NCI-H128 (cell line): ENCODE data around the gene SCN9A.
"Not testable (repeated sequence)": the region's sequence is repeated elsewhere in the genome, so short reads cannot be mapped to it uniquely, and the experiment has no call there.

Source experiments
- DNase-seq: peaks from one replicate; lab custom pipeline; 2025; ENCODE audit not compliant: unreplicated experiment; lab: John Stamatoyannopoulos, UW

The SCN9A gene

GRCh38 chr2:166375195-166375735, 479 bp downstream of the SCN9A start:
- DNase-seq: peak; percentile 51

GRCh38 chr2:166373951-166374350, 1.8 kb downstream of the SCN9A start:
- peak; percentile 40 for DNase-seq

DNA sequence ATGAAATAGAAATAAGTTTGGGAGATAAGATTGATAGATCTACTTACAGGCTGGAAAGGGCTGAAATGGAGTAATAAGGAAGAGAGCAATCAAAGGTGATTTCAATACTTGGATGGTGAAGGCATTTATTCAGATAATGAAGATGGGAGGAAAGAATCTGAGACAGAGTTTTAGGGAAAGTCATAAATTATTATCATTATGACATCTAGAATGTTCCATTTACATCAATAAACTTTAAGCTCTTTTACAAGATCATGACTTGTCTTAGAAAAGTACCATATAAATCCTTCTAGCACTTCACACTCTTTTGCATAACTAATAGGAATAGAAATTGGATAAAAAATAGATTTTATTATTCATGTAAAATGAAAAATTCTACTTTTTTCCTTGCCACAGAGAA, 2.2 kb downstream of the SCN9A start:
- no peak for DNase-seq

DNA sequence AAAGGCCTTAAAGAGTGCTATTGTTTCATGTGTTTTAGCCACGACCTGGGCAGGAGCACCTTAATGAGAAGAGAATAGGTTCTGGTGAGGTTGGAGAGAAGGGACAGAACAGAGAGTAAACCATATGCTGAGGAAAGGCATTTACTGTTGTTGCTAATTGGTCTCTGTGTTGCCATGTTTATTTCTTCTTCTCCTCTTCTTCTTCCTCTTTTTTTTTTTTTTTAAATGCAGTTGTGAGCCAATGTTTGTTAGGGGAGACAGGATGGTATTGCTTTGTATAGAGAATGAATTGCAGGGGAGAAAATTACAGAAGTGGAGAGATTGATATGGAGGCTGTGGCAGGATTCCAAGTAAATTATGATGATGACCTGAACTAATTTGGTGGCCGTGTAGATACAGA, 2.6 kb downstream of the SCN9A start:
- no peak for DNase-seq

DNA sequence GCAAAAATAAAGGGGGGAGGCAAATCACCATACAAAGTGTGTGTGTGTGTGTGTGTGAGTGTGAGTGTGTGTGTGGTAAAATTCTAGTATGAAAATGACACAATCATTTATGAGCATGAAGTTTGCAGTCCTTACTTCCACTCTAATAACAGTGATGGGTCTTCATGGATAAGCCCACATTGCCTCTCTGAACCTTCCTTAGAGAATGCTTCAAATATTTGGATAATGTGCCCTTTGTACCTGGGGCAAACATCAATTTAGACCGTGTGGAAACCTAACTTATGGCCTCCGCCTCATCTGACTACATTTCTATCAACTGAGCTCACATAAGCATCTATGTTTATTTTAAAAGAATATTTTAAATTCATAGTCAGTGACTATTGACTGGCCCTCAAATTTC, 3.7 kb downstream of the SCN9A start:
- no peak for DNase-seq

DNA sequence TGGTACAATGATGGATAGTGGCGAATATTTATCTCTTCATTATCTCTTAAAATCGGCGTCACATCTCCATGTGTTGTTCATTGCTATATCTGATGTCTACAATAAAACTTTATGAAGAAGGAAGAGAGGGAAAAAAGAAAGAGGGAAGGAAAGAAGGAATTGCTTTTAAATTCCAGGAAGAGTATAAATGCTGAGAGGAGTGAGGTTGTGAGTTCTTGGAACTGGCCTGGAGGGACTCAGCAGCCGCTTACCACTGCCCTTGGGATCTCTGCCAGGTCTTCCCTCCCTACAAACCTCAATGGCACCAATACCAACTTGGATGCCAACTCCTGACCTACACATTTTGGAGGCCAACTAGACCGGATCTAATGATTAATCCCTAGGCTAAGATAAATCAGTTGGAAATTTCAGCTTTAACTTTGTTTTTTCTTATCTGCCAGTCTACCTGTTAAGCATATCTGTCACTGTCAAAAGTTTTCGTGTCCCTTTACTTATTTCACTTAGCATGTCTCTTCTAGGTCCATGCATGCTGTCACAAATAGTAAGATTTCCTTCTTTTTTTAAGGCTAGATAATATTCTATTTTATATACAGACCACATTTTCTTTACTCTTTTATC, 9.8 kb downstream of the SCN9A start:
- no peak for DNase-seq

DNA sequence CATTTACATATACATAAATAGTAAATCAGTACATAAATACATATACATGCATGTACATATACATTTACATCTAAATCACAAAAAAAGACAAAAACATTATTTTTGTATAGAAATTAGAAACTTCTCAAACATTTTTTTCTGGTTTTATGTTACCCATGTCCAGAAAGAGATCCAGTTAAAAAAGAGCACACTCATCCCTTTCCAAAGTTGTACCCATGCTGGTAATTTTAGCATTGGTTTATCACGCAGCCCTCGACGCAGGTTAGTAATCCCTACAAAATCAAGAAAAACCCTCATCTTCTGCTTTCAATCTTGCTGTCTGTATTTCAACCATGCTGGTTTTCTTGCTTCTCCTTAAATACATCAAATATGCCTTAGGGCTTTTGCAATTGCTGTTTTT, 10.5 kb downstream of the SCN9A start:
- DNase-seq: no peak

DNA sequence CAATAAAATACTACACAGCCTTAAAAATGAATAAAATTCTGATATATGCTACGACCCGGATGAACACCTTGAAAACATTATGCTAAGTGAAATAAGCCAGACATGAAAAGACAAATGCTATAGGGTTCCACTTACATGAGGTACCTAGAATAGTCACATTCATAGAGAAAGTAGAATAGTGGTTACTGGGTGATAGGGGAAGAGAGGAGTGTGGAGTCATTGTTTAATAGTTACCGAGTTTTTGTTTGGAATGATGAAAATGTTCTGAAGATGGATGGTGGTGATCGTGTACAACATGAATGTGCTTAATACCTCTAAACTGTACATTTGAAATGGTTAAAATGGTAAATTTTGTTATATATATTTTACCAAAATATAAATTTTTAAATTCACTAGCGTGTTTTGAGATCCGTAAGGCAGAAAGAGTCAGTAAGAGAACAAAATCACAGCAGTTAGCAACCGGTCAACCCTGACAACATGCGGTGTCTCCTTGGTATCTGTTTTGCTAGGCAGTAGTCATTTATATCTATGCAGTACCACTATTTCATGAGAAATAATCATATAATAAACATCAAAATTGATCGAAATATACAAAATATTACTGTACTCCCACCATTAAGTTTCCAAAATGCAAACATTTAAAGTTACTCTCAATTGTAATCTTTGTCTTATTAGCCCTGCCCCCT, 11.1 kb downstream of the SCN9A start:
- no peak for DNase-seq

- DNase-seq: no peak
Measured at GRCh38 chr2:166361351-166362153, 14.2 kb downstream of the SCN9A start.

- no peak for DNase-seq
Measured at GRCh38 chr2:166360906-166361305, 14.8 kb downstream of the SCN9A start.

GRCh38 chr2:166360426-166360825, 15.3 kb downstream of the SCN9A start:
- DNase-seq: no peak

- DNase-seq: not testable (repeated sequence)
Measured at GRCh38 chr2:166357950-166358321, 17.8 kb downstream of the SCN9A start.

- no peak for DNase-seq
Measured at GRCh38 chr2:166357068-166357949, 18.4 kb downstream of the SCN9A start.

DNA sequence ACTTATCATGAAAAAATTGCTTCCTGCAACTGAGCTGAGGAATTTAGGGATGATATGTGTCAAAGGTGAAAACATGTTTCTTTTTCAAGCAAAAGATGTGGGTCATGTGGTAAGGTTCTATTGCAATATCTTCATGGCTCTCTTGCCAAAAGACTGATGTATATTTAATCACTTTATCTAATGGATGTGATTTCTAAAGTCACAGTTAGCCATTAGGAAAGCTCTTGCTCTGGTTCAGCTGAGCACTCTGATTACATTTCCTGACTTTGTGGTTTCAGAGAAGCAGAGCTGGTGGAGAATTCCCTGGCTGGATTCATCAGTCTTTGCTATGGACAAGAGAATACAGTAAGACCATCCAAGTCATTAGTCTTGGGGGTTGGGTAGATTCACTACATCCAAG, 24.4 kb downstream of the SCN9A start:
- DNase-seq: no peak

DNA sequence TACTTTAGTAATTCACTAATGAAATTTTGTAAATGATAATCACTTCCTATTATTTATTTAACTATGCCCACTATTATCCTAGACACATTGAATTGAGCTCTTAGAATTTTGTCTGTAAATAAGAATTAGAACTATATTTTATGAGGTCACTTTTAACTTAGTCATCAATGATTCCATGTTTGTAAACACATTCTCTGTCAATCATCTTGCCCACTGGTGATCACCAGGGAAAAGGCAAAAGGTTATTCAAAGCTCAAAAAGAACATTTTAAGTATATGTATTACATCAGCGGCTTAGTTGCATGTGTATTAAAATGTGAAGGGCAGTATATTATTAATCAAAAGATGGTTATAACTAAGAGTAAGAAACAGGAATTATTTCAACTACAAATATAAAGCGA, 25.2 kb downstream of the SCN9A start:
- no peak for DNase-seq

GRCh38 chr2:166344286-166345113, 31.2 kb downstream of the SCN9A start:
- no peak for DNase-seq

DNA sequence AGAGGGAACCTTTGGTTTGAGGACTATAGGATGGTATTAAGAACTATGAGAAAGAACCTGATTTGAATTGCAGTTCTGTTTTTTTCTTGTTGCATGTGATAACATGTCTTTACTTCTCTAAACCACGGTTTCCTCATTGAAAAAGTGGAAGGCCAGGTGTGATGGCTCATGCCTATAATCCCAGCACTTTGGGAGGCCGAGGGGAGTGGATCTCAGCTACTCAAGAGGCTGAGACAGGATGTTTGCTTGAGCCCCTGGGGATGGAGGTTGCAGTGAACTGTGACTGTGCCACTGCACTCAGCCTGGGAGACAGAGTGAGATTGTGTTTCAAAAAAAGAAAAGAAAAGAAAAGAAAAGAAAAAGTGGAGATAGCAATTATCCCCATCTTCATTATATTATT, 32.3 kb downstream of the SCN9A start:
- no peak for DNase-seq

- DNase-seq: no peak
Measured at GRCh38 chr2:166341426-166341825, 34.3 kb downstream of the SCN9A start.

DNA sequence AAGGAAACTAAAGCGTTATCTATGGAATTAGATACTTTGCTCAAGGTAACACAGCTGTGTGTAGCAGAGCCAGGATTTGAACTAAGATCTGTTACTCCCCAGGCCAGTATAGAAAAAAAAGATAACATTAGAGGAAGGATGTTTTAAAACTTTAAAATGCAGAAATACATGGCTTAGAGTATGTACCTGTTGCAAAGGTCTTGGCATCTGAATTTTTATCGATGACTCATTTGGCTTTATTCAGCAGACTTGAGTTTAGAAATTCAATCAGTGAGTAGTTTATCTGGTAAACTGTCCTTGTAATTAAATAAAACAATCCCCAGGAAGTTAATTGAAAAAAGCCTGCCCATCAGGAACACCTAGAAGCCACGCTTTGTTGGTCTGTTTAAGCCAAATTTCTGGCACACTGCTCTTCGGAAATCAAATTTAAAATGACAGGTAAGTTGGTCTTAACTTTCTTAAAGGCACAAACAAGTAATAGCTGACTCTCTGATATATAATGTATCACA, 36.9 kb downstream of the SCN9A start:
- DNase-seq: no peak

GRCh38 chr2:166337932-166338331, 37.8 kb downstream of the SCN9A start:
- no peak for DNase-seq
